HepG2 (cell line): ENCODE measurements around the gene PAM16. TPM values are rescaled to one million over a fixed set of nuclear protein-coding genes. Genes with fewer than 3 reads are reported as not detected.

Source experiments
- CEBPB ChIP-seq: IDR thresholded peaks from 2 replicates; pipeline ENCODE4 v1.6.1; 2011; ENCODE audit warnings: low read depth, low read length, improper control_type of control experiment, borderline replicate concordance
- ZNF180 ChIP-seq: sonication (generic); formaldehyde crosslinking; IDR thresholded peaks from 2 replicates; pipeline ENCODE4 v1.4.0; 2020; ENCODE audit warnings: low read depth, missing genetic modification reagents, borderline replicate concordance
- ZNF253 ChIP-seq: sonication (generic); formaldehyde crosslinking; IDR thresholded peaks from 2 replicates; pipeline ENCODE4 v1.8.0; 2022; ENCODE audit warnings: mild to moderate bottlenecking, missing genetic modification reagents, borderline replicate concordance
- ZNF44 ChIP-seq: sonication (generic); formaldehyde crosslinking; IDR thresholded peaks from 2 replicates; pipeline ENCODE4 v1.5.1; 2020; ENCODE audit warnings: mild to moderate bottlenecking, missing genetic modification reagents
- ZNF564 ChIP-seq: sonication (generic); formaldehyde crosslinking; IDR thresholded peaks from 2 replicates; pipeline ENCODE4 v1.8.1; 2023; ENCODE audit warnings: mild to moderate bottlenecking, missing genetic modification reagents
- ZNF614 ChIP-seq: IDR thresholded peaks from 2 replicates; pipeline ENCODE4 v1.6.1; 2018; ENCODE audit warnings: missing biosample characterization, missing genetic modification reagents, inconsistent platforms, borderline replicate concordance
- ZNF883 ChIP-seq: sonication (generic); formaldehyde crosslinking; IDR thresholded peaks from 2 replicates; pipeline ENCODE4 v1.5.1; 2020; ENCODE audit warnings: mild to moderate bottlenecking, missing genetic modification reagents; ENCODE audit errors: not compliant biosample characterization
- ZSCAN9 ChIP-seq: IDR thresholded peaks from 2 replicates; pipeline ENCODE4 v1.6.1; 2016; ENCODE audit warnings: borderline replicate concordance
- polyA plus RNA-seq, 8 experiments: library from polyadenylated mRNA; depleted of rRNA in 3 of 8; stranded (reverse) in 7 of 8; unstranded in 1 of 8; fragments of >200 nt; fragmentation: Illumina TruSeq in 4 of 8; extraction: Trizol in 4 of 8; gene quantifications; 2 replicates each; pipeline versions ENCODE4 v1.2.1 to v1.2.3, GENCODE V29; 2011 to 2016; ENCODE audit warnings: low read depth in 4 of 8, missing spikeins in 1 of 8, mixed read lengths in 1 of 8; ENCODE audit not compliant: insufficient read depth in 1 of 8
- total RNA-seq, 5 experiments: library from RNA; depleted of rRNA; stranded (reverse); fragments of >200 nt; fragmentation: Illumina TruSeq; extraction: Trizol; gene quantifications; 2 replicates each; pipeline ENCODE4 v1.2.3, GENCODE V29; 2016; ENCODE audit warnings: low read depth in 1 of 5
- TF ChIP-seq, protein P1 (sequence below): IDR thresholded peaks from 2 replicates; pipeline ENCODE4 v1.6.1; 2016; ENCODE audit warnings: missing compliant biosample characterization, missing genetic modification reagents, borderline replicate concordance
- TF ChIP-seq, protein P2 (sequence below): sonication (generic); formaldehyde crosslinking; IDR thresholded peaks from 2 replicates; pipeline ENCODE4 v1.9.0; 2021; ENCODE audit warnings: missing genetic modification reagents, borderline replicate concordance
- TF ChIP-seq, protein P3 (sequence below): IDR thresholded peaks from 2 replicates; pipeline ENCODE4 v1.6.1; 2016
- TF ChIP-seq, protein P4 (sequence below): sonication (generic); formaldehyde crosslinking; IDR thresholded peaks from 2 replicates; pipeline ENCODE4 v1.5.0; 2020; ENCODE audit warnings: mild to moderate bottlenecking, missing genetic modification reagents
- TF ChIP-seq, protein P5 (sequence below): sonication (generic); formaldehyde crosslinking; conservative IDR thresholded peaks from 2 replicates; pipeline ENCODE4 v1.4.0; 2020; ENCODE audit warnings: mild to moderate bottlenecking, missing genetic modification reagents, moderate library complexity
- TF ChIP-seq, protein P6 (sequence below): sonication (generic); formaldehyde crosslinking; IDR thresholded peaks from 2 replicates; pipeline ENCODE4 v1.4.0; 2020; ENCODE audit warnings: missing genetic modification reagents
- TF ChIP-seq, protein P7 (sequence below): sonication (generic); formaldehyde crosslinking; IDR thresholded peaks from 2 replicates; pipeline ENCODE4 v1.8.0; 2022; ENCODE audit warnings: mild to moderate bottlenecking, missing genetic modification reagents, borderline replicate concordance

The PAM16 gene
- total and polyA plus RNA-seq, 2 of the 13 experiments (the other 11 are each of a cell fraction or from before 2014, with no cell fraction given), result 51.5 to 51.8 TPM

DNA sequence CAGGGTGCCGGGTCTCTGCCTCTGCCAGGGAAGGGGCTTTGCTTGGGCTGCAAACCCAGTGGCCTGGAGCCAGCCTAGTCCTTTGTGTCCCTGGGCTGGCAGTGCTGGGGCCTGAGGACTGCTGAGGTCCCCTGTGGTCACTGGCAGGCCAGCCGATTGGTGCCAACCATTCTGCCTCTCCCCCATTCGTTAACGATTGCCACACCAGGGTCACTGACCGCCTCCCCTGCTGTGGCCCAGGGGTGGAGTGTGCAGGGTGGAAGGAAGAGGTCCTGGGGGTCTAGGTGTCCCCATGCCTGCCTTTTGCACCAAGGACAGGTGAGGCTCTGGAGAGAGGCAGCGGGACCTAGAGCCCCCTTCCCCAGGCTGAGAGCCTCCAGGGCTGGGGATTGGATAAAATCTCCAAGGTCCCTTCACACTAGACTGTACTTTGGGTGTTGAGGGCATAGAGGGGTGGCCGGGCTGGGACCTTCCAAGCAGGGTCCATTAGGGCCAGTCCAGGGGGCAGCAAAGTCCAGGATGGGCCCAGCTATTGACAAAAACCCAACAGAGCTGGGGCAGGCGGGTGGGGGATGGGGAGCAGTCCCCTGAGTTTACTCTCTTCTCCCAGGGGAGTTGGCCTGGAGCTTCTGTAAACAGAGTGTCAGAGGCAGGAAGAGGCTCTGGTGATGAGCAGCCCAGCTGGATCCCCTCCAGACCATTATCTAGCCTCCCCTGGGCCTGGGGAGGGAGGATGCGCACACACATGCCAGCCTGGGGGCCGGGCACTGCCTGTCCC is 21.6 kb upstream of the PAM16 start (continued):
- TF ChIP-seq, protein P1, sequence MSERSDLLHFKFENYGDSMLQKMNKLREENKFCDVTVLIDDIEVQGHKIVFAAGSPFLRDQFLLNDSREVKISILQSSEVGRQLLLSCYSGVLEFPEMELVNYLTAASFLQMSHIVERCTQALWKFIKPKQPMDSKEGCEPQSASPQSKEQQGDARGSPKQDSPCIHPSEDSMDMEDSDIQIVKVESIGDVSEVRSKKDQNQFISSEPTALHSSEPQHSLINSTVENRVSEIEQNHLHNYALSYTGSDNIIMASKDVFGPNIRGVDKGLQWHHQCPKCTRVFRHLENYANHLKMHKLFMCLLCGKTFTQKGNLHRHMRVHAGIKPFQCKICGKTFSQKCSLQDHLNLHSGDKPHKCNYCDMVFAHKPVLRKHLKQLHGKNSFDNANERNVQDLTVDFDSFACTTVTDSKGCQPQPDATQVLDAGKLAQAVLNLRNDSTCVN (CRISPR knock-in tag), result peak; percentile 22; the same call in 1 of the 2 replicates
- TF ChIP-seq, protein P2, sequence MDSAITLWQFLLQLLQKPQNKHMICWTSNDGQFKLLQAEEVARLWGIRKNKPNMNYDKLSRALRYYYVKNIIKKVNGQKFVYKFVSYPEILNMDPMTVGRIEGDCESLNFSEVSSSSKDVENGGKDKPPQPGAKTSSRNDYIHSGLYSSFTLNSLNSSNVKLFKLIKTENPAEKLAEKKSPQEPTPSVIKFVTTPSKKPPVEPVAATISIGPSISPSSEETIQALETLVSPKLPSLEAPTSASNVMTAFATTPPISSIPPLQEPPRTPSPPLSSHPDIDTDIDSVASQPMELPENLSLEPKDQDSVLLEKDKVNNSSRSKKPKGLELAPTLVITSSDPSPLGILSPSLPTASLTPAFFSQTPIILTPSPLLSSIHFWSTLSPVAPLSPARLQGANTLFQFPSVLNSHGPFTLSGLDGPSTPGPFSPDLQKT (CRISPR knock-in tag), result no peak
- TF ChIP-seq, protein P3, sequence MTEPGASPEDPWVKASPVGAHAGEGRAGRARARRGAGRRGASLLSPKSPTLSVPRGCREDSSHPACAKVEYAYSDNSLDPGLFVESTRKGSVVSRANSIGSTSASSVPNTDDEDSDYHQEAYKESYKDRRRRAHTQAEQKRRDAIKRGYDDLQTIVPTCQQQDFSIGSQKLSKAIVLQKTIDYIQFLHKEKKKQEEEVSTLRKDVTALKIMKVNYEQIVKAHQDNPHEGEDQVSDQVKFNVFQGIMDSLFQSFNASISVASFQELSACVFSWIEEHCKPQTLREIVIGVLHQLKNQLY, result no peak
- TF ChIP-seq, protein P4, sequence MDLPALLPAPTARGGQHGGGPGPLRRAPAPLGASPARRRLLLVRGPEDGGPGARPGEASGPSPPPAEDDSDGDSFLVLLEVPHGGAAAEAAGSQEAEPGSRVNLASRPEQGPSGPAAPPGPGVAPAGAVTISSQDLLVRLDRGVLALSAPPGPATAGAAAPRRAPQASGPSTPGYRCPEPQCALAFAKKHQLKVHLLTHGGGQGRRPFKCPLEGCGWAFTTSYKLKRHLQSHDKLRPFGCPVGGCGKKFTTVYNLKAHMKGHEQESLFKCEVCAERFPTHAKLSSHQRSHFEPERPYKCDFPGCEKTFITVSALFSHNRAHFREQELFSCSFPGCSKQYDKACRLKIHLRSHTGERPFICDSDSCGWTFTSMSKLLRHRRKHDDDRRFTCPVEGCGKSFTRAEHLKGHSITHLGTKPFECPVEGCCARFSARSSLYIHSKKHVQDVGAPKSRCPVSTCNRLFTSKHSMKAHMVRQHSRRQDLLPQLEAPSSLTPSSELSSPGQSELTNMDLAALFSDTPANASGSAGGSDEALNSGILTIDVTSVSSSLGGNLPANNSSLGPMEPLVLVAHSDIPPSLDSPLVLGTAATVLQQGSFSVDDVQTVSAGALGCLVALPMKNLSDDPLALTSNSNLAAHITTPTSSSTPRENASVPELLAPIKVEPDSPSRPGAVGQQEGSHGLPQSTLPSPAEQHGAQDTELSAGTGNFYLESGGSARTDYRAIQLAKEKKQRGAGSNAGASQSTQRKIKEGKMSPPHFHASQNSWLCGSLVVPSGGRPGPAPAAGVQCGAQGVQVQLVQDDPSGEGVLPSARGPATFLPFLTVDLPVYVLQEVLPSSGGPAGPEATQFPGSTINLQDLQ (CRISPR knock-in tag), result no peak
- TF ChIP-seq, protein P5, sequence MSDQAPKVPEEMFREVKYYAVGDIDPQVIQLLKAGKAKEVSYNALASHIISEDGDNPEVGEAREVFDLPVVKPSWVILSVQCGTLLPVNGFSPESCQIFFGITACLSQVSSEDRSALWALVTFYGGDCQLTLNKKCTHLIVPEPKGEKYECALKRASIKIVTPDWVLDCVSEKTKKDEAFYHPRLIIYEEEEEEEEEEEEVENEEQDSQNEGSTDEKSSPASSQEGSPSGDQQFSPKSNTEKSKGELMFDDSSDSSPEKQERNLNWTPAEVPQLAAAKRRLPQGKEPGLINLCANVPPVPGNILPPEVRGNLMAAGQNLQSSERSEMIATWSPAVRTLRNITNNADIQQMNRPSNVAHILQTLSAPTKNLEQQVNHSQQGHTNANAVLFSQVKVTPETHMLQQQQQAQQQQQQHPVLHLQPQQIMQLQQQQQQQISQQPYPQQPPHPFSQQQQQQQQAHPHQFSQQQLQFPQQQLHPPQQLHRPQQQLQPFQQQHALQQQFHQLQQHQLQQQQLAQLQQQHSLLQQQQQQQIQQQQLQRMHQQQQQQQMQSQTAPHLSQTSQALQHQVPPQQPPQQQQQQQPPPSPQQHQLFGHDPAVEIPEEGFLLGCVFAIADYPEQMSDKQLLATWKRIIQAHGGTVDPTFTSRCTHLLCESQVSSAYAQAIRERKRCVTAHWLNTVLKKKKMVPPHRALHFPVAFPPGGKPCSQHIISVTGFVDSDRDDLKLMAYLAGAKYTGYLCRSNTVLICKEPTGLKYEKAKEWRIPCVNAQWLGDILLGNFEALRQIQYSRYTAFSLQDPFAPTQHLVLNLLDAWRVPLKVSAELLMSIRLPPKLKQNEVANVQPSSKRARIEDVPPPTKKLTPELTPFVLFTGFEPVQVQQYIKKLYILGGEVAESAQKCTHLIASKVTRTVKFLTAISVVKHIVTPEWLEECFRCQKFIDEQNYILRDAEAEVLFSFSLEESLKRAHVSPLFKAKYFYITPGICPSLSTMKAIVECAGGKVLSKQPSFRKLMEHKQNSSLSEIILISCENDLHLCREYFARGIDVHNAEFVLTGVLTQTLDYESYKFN (CRISPR knock-in tag), result peak; percentile 94
- TF ChIP-seq, protein P6, sequence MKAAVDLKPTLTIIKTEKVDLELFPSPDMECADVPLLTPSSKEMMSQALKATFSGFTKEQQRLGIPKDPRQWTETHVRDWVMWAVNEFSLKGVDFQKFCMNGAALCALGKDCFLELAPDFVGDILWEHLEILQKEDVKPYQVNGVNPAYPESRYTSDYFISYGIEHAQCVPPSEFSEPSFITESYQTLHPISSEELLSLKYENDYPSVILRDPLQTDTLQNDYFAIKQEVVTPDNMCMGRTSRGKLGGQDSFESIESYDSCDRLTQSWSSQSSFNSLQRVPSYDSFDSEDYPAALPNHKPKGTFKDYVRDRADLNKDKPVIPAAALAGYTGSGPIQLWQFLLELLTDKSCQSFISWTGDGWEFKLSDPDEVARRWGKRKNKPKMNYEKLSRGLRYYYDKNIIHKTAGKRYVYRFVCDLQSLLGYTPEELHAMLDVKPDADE (CRISPR knock-in tag), result no peak
- TF ChIP-seq ZNF564 (CRISPR knock-in tag) (0 out of 2 replicates have a peak, but pooled peaks have one; percentile 54), ZNF614 (CRISPR knock-in tag) (no peak; the same call in 1 of the 2 replicates), CEBPB (peak; percentile 92), ZNF44 (CRISPR knock-in tag) (0 out of 2 replicates have a peak, but pooled peaks have one; percentile 61), ZNF883 (CRISPR knock-in tag) (no peak), ZNF180 (CRISPR knock-in tag) (no peak), ZNF253 (CRISPR knock-in tag) (0 out of 2 replicates have a peak, but pooled peaks have one; percentile 53), ZSCAN9 (CRISPR knock-in tag) (no peak)
- TF ChIP-seq, protein P7, sequence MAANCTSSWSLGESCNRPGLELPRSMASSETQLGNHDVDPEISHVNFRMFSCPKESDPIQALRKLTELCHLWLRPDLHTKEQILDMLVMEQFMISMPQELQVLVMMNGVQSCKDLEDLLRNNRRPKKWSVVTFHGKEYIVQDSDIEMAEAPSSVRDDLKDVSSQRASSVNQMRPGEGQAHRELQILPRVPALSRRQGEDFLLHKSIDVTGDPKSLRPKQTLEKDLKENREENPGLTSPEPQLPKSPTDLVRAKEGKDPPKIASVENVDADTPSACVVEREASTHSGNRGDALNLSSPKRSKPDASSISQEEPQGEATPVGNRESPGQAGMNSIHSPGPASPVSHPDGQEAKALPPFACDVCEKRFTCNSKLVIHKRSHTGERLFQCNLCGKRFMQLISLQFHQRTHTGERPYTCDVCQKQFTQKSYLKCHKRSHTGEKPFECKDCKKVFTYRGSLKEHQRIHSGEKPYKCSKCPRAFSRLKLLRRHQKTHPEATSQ (CRISPR knock-in tag), result no peak
